Measurements from ENCODE around the gene CES4A. TPM values are rescaled to one million over a fixed set of nuclear protein-coding genes. Genes with fewer than 3 reads are reported as not detected.
A peak's percentile ranks its signal among the peaks of the same experiment; 100 is the strongest.

The CES4A gene
- total and polyA plus RNA-seq, 2 of the 13 experiments (the other 11 are each of a cell fraction or from before 2014, with no cell fraction given), result 0.09 to 0.17 TPM

DNA sequence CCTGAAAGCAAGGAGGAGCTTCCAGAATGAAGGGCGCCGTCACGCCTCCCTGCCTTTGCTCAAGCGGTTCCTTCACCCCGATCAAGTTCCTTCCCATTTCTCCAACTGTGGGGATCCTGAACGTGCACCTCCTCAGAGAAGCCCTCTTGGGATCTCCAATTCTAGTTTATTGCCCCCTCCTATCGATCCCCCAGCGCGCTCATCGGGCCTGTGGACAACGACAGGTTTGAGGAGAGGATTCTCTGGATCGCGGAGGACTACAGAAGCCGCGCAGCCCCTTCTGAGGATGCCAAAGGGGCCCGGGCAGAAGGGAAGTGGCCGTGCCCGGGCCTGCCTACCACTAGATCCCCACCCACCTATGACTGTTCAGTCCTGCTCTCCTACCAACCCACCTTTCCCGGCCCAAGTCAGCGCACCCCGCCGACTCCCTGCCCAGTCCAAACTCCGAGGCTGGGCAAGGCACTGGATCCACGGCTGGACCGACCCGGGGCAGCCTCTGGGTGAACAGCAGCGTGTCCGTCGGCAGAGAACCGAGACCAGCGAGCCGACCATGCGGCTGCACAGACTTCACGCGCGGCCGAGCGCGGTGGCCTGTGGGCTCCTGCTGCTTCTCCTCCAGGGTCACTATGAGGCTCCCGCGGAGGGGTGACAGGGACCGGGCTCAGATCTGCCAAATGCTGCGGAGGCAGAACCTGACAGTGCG lies 40.1 kb upstream of the CES4A start (continued):
- 0 out of 2 replicates have a peak, but pooled peaks have one; percentile 13 for TF ChIP-seq KDM2A (CRISPR knock-in tag; IDR thresholded peaks at IDR 0.05; ENCODE audit: borderline replicate concordance, low read depth)
- TF ChIP-seq TRAFD1 (CRISPR knock-in tag; IDR thresholded peaks at IDR 0.05; ENCODE audit: borderline replicate concordance), result no peak
- TF ChIP-seq, protein P1, sequence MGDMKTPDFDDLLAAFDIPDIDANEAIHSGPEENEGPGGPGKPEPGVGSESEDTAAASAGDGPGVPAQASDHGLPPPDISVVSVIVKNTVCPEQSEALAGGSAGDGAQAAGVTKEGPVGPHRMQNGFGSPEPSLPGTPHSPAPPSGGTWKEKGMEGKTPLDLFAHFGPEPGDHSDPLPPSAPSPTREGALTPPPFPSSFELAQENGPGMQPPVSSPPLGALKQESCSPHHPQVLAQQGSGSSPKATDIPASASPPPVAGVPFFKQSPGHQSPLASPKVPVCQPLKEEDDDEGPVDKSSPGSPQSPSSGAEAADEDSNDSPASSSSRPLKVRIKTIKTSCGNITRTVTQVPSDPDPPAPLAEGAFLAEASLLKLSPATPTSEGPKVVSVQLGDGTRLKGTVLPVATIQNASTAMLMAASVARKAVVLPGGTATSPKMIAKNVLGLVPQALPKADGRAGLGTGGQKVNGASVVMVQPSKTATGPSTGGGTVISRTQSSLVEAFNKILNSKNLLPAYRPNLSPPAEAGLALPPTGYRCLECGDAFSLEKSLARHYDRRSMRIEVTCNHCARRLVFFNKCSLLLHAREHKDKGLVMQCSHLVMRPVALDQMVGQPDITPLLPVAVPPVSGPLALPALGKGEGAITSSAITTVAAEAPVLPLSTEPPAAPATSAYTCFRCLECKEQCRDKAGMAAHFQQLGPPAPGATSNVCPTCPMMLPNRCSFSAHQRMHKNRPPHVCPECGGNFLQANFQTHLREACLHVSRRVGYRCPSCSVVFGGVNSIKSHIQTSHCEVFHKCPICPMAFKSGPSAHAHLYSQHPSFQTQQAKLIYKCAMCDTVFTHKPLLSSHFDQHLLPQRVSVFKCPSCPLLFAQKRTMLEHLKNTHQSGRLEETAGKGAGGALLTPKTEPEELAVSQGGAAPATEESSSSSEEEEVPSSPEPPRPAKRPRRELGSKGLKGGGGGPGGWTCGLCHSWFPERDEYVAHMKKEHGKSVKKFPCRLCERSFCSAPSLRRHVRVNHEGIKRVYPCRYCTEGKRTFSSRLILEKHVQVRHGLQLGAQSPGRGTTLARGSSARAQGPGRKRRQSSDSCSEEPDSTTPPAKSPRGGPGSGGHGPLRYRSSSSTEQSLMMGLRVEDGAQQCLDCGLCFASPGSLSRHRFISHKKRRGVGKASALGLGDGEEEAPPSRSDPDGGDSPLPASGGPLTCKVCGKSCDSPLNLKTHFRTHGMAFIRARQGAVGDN (CRISPR knock-in tag; IDR thresholded peaks at IDR 0.05), result peak; percentile 57
- peak; percentile 18 for TF ChIP-seq HNRNPLL (IDR thresholded peaks at IDR 0.05; ENCODE audit: low read depth, low read length, poor library complexity, severe bottlenecking)
- no peak for TF ChIP-seq NR3C1 (CRISPR knock-in tag; IDR thresholded peaks at IDR 0.05)
- TF ChIP-seq SALL1 (CRISPR knock-in tag; IDR thresholded peaks at IDR 0.05), result 0 out of 2 replicates have a peak, but pooled peaks have one; percentile 11
- no peak for TF ChIP-seq ZNF382 (CRISPR knock-in tag; IDR thresholded peaks at IDR 0.05; ENCODE audit: borderline replicate concordance)
- peak; percentile 68; the same call in 1 of the 2 replicates for TF ChIP-seq HNRNPL (IDR thresholded peaks at IDR 0.05; ENCODE audit: low read depth, low read length)
- TF ChIP-seq MAZ (IDR thresholded peaks at IDR 0.05; ENCODE audit: borderline replicate concordance, low read depth, low read length), result no peak
- 0 out of 2 replicates have a peak, but pooled peaks have one; percentile 28 for TF ChIP-seq MAZ (CRISPR knock-in tag; IDR thresholded peaks at IDR 0.05; ENCODE audit: low read depth)
- TF ChIP-seq MTA1 (CRISPR knock-in tag; IDR thresholded peaks at IDR 0.05; ENCODE audit: borderline replicate concordance), result no peak
- TF ChIP-seq, protein P2, sequence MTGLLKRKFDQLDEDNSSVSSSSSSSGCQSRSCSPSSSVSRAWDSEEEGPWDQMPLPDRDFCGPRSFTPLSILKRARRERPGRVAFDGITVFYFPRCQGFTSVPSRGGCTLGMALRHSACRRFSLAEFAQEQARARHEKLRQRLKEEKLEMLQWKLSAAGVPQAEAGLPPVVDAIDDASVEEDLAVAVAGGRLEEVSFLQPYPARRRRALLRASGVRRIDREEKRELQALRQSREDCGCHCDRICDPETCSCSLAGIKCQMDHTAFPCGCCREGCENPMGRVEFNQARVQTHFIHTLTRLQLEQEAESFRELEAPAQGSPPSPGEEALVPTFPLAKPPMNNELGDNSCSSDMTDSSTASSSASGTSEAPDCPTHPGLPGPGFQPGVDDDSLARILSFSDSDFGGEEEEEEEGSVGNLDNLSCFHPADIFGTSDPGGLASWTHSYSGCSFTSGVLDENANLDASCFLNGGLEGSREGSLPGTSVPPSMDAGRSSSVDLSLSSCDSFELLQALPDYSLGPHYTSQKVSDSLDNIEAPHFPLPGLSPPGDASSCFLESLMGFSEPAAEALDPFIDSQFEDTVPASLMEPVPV (CRISPR knock-in tag; IDR thresholded peaks at IDR 0.05), result 0 out of 2 replicates have a peak, but pooled peaks have one; percentile 63
- TF ChIP-seq SKIL (CRISPR knock-in tag; IDR thresholded peaks at IDR 0.05; ENCODE audit: borderline replicate concordance), result no peak
- TF ChIP-seq TBX2 (CRISPR knock-in tag; IDR thresholded peaks at IDR 0.05; ENCODE audit: borderline replicate concordance), result peak; percentile 25; the same call in 1 of the 2 replicates
